HepG2 (cell line): Measurements from ENCODE around the gene FAAP100. TPM values are rescaled to one million over a fixed set of nuclear protein-coding genes. Genes with fewer than 3 reads are reported as not detected.

ENCODE experiments used
- HOXA3 ChIP-seq: sonication (generic); formaldehyde crosslinking; IDR thresholded peaks from 2 replicates; pipeline ENCODE4 v1.5.0; 2020; ENCODE audit warnings: missing genetic modification reagents
- MED1 ChIP-seq: sonication (generic); formaldehyde crosslinking; IDR thresholded peaks from 2 replicates; pipeline ENCODE4 v1.4.0; 2020; ENCODE audit warnings: missing genetic modification reagents
- MED8 ChIP-seq: sonication (generic); formaldehyde crosslinking; IDR thresholded peaks from 2 replicates; pipeline ENCODE4 v1.8.1; 2023; ENCODE audit warnings: mild to moderate bottlenecking, missing genetic modification reagents; ENCODE audit not compliant: insufficient replicate concordance
- MTF2 ChIP-seq: sonication (generic); formaldehyde crosslinking; IDR thresholded peaks from 2 replicates; pipeline ENCODE4 v1.5.0; 2020; ENCODE audit warnings: missing genetic modification reagents, borderline replicate concordance
- NFE2L1 ChIP-seq: sonication (generic); formaldehyde crosslinking; IDR thresholded peaks from 2 replicates; pipeline ENCODE4 v1.4.0; 2020; ENCODE audit warnings: missing genetic modification reagents, mild to moderate bottlenecking, borderline replicate concordance
- NFKBIZ ChIP-seq: IDR thresholded peaks from 2 replicates; pipeline ENCODE4 v1.6.1; 2018; ENCODE audit warnings: missing genetic modification reagents, missing compliant biosample characterization
- PATZ1 ChIP-seq: sonication (generic); formaldehyde crosslinking; IDR thresholded peaks from 2 replicates; pipeline ENCODE4 v1.4.0; 2020; ENCODE audit warnings: missing genetic modification reagents
- ZNF292 ChIP-seq: sonication (generic); formaldehyde crosslinking; IDR thresholded peaks from 2 replicates; pipeline ENCODE4 v1.8.1; 2022; ENCODE audit warnings: mild to moderate bottlenecking, low read depth, missing genetic modification reagents, borderline replicate concordance
- ZNF713 ChIP-seq: sonication (generic); formaldehyde crosslinking; IDR thresholded peaks from 2 replicates; pipeline ENCODE4 v1.4.0; 2020; ENCODE audit warnings: mild to moderate bottlenecking, missing genetic modification reagents
- ZNF724P ChIP-seq: sonication (generic); formaldehyde crosslinking; IDR thresholded peaks from 2 replicates; pipeline ENCODE4 v1.8.0; 2022; ENCODE audit warnings: missing genetic modification reagents, borderline replicate concordance
- ZNF773 ChIP-seq: sonication (generic); formaldehyde crosslinking; IDR thresholded peaks from 2 replicates; pipeline ENCODE4 v1.4.0; 2020; ENCODE audit warnings: missing genetic modification reagents, borderline replicate concordance
- ZNF790 ChIP-seq: sonication (generic); formaldehyde crosslinking; IDR thresholded peaks from 2 replicates; pipeline ENCODE4 v1.8.0; 2022; ENCODE audit warnings: missing genetic modification reagents, mild to moderate bottlenecking, borderline replicate concordance
- ZNF878 ChIP-seq: sonication (generic); formaldehyde crosslinking; IDR thresholded peaks from 2 replicates; pipeline ENCODE4 v1.8.1; 2023; ENCODE audit warnings: mild to moderate bottlenecking, missing genetic modification reagents, moderate library complexity
- polyA plus RNA-seq, 8 experiments: library from polyadenylated mRNA; depleted of rRNA in 3 of 8; stranded (reverse) in 7 of 8; unstranded in 1 of 8; fragments of >200 nt; fragmentation: Illumina TruSeq in 4 of 8; extraction: Trizol in 4 of 8; gene quantifications; 2 replicates each; pipeline versions ENCODE4 v1.2.1 to v1.2.3, GENCODE V29; 2011 to 2016; ENCODE audit warnings: low read depth in 4 of 8, missing spikeins in 1 of 8, mixed read lengths in 1 of 8; ENCODE audit not compliant: insufficient read depth in 1 of 8
- total RNA-seq, 5 experiments: library from RNA; depleted of rRNA; stranded (reverse); fragments of >200 nt; fragmentation: Illumina TruSeq; extraction: Trizol; gene quantifications; 2 replicates each; pipeline ENCODE4 v1.2.3, GENCODE V29; 2016; ENCODE audit warnings: low read depth in 1 of 5
- TF ChIP-seq, protein P1 (sequence below): sonication (generic); formaldehyde crosslinking; IDR thresholded peaks from 2 replicates; pipeline ENCODE4 v1.5.0; 2020; ENCODE audit warnings: mild to moderate bottlenecking, missing genetic modification reagents, borderline replicate concordance
- TF ChIP-seq, protein P2 (sequence below): sonication (generic); formaldehyde crosslinking; IDR thresholded peaks from 2 replicates; pipeline ENCODE4 v1.4.0; 2020; ENCODE audit warnings: missing genetic modification reagents, mild to moderate bottlenecking, borderline replicate concordance
- TF ChIP-seq, protein P3 (sequence below): sonication (generic); formaldehyde crosslinking; IDR thresholded peaks from 2 replicates; pipeline ENCODE4 v1.4.0; 2020; ENCODE audit warnings: missing genetic modification reagents

FAAP100 gene
- total and polyA plus RNA-seq, 2 of the 13 experiments (the other 11 are each of a cell fraction or from before 2014, with no cell fraction given) = 7.6 to 20.8 TPM

GRCh38 chr17:81576621-81577277 lies 24.6 kb upstream of the FAAP100 start (continued):
- no peak for TF ChIP-seq NFKBIZ
- TF ChIP-seq, protein P1, sequence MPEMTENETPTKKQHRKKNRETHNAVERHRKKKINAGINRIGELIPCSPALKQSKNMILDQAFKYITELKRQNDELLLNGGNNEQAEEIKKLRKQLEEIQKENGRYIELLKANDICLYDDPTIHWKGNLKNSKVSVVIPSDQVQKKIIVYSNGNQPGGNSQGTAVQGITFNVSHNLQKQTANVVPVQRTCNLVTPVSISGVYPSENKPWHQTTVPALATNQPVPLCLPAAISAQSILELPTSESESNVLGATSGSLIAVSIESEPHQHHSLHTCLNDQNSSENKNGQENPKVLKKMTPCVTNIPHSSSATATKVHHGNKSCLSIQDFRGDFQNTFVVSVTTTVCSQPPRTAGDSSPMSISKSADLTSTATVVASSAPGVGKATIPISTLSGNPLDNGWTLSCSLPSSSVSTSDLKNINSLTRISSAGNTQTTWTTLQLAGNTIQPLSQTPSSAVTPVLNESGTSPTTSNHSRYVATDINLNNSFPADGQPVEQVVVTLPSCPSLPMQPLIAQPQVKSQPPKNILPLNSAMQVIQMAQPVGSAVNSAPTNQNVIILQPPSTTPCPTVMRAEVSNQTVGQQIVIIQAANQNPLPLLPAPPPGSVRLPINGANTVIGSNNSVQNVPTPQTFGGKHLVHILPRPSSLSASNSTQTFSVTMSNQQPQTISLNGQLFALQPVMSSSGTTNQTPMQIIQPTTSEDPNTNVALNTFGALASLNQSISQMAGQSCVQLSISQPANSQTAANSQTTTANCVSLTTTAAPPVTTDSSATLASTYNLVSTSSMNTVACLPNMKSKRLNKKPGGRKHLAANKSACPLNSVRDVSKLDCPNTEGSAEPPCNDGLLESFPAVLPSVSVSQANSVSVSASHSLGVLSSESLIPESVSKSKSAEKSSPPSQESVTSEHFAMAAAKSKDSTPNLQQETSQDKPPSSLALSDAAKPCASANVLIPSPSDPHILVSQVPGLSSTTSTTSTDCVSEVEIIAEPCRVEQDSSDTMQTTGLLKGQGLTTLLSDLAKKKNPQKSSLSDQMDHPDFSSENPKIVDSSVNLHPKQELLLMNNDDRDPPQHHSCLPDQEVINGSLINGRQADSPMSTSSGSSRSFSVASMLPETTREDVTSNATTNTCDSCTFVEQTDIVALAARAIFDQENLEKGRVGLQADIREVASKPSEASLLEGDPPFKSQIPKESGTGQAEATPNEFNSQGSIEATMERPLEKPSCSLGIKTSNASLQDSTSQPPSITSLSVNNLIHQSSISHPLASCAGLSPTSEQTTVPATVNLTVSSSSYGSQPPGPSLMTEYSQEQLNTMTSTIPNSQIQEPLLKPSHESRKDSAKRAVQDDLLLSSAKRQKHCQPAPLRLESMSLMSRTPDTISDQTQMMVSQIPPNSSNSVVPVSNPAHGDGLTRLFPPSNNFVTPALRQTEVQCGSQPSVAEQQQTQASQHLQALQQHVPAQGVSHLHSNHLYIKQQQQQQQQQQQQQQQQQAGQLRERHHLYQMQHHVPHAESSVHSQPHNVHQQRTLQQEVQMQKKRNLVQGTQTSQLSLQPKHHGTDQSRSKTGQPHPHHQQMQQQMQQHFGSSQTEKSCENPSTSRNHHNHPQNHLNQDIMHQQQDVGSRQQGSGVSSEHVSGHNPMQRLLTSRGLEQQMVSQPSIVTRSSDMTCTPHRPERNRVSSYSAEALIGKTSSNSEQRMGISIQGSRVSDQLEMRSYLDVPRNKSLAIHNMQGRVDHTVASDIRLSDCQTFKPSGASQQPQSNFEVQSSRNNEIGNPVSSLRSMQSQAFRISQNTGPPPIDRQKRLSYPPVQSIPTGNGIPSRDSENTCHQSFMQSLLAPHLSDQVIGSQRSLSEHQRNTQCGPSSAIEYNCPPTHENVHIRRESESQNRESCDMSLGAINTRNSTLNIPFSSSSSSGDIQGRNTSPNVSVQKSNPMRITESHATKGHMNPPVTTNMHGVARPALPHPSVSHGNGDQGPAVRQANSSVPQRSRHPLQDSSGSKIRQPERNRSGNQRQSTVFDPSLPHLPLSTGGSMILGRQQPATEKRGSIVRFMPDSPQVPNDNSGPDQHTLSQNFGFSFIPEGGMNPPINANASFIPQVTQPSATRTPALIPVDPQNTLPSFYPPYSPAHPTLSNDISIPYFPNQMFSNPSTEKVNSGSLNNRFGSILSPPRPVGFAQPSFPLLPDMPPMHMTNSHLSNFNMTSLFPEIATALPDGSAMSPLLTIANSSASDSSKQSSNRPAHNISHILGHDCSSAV (CRISPR knock-in tag) = no peak
- TF ChIP-seq ZNF724P (CRISPR knock-in tag) = no peak
- peak; percentile 35; the same call in 1 of the 2 replicates for TF ChIP-seq HOXA3 (CRISPR knock-in tag)
- TF ChIP-seq MTF2 (CRISPR knock-in tag) = no peak
- TF ChIP-seq ZNF878 = no peak
- TF ChIP-seq, protein P2, sequence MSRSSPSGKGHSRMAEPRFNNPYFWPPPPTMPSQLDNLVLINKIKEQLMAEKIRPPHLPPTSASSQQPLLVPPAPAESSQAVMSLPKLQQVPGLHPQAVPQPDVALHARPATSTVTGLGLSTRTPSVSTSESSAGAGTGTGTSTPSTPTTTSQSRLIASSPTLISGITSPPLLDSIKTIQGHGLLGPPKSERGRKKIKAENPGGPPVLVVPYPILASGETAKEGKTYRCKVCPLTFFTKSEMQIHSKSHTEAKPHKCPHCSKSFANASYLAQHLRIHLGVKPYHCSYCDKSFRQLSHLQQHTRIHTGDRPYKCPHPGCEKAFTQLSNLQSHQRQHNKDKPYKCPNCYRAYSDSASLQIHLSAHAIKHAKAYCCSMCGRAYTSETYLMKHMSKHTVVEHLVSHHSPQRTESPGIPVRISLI (CRISPR knock-in tag) = no peak
- no peak for TF ChIP-seq ZNF292 (CRISPR knock-in tag)
- no peak for TF ChIP-seq PATZ1 (CRISPR knock-in tag)
- TF ChIP-seq ZNF713 (CRISPR knock-in tag) = no peak
- TF ChIP-seq NFE2L1 (CRISPR knock-in tag) = no peak
- no peak for TF ChIP-seq ZNF773 (CRISPR knock-in tag)
- TF ChIP-seq MED1 (CRISPR knock-in tag) = 0 out of 2 replicates have a peak, but pooled peaks have one; percentile 17
- TF ChIP-seq MED8 (CRISPR knock-in tag) = no peak
- TF ChIP-seq, protein P3, sequence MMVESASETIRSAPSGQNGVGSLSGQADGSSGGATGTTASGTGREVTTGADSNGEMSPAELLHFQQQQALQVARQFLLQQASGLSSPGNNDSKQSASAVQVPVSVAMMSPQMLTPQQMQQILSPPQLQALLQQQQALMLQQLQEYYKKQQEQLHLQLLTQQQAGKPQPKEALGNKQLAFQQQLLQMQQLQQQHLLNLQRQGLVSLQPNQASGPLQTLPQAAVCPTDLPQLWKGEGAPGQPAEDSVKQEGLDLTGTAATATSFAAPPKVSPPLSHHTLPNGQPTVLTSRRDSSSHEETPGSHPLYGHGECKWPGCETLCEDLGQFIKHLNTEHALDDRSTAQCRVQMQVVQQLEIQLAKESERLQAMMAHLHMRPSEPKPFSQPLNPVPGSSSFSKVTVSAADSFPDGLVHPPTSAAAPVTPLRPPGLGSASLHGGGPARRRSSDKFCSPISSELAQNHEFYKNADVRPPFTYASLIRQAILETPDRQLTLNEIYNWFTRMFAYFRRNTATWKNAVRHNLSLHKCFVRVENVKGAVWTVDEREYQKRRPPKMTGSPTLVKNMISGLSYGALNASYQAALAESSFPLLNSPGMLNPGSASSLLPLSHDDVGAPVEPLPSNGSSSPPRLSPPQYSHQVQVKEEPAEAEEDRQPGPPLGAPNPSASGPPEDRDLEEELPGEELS (CRISPR knock-in tag) = peak; percentile 83
- no peak for TF ChIP-seq ZNF790
